MCF 10A (cell line): ENCODE results near the gene JAK2. TPM values are rescaled to one million over a fixed set of nuclear protein-coding genes. Genes with fewer than 3 reads are reported as not detected.

Experiments
- BruUV-seq: library from RNA; stranded (reverse); fragments of 400-500 nt; replicated peaks from 2 replicates; lab custom pipeline; 2021; lab: Mats Ljungman, UMichigan
- CTCF ChIA-PET: fragments of 300-600 bp; sonication (Branson Sonifier 250); formaldehyde crosslinking; extraction: SDS; loops from one replicate; lab custom pipeline; 2021; ENCODE audit warnings: antibody characterized with exemption, inconsistent platforms; lab: Yijun Ruan, JAX
- POLR2A ChIA-PET: fragments of 300-600, 350-650 bp; sonication (Branson Sonifier 250); formaldehyde crosslinking; extraction: SDS; loops from one replicate; lab custom pipeline; 2020; ENCODE audit warnings: antibody characterized with exemption, inconsistent platforms; lab: Yijun Ruan, JAX
- DNase-seq: peaks from one replicate; pipeline ENCODE4 v3.0.0-alpha.2; 2018; ENCODE audit not compliant: unreplicated experiment
- H3K27ac Mint-ChIP-seq: one replicate; pipeline ENCODE4 v1.8.0; 2022; ENCODE audit warnings: mild to moderate bottlenecking, low read depth, mixed read lengths; ENCODE audit not compliant: unreplicated experiment
- H3K27me3 Mint-ChIP-seq: one replicate; pipeline ENCODE4 v1.8.0; 2022; ENCODE audit warnings: mixed read lengths; ENCODE audit not compliant: insufficient read depth, unreplicated experiment
- H3K36me3 Mint-ChIP-seq: one replicate; pipeline ENCODE4 v1.8.0; 2022; ENCODE audit warnings: mild to moderate bottlenecking, moderate library complexity, mixed read lengths; ENCODE audit not compliant: insufficient read depth, unreplicated experiment
- H3K4me1 Mint-ChIP-seq: one replicate; pipeline ENCODE4 v1.8.0; 2022; ENCODE audit warnings: mixed read lengths; ENCODE audit not compliant: insufficient read depth, unreplicated experiment
- H3K4me3 Mint-ChIP-seq: one replicate; pipeline ENCODE4 v1.8.0; 2022; ENCODE audit warnings: mild to moderate bottlenecking, moderate library complexity, mixed read lengths; ENCODE audit not compliant: unreplicated experiment
- H3K9me3 Mint-ChIP-seq: one replicate; pipeline ENCODE4 v1.8.0; 2022; ENCODE audit warnings: mixed read lengths; ENCODE audit not compliant: unreplicated experiment
- intact Hi-C: fragments of 100-400 bp; cut with micrococcal nuclease; formaldehyde crosslinking; loops from 2 replicates; pipeline ENCODE4 v1.14.1; 2022
- total RNA-seq: library from RNA; stranded (reverse); gene quantifications from 2 replicates; pipeline ENCODE4 v1.2.3, GENCODE V29; 2022
- TF ChIP-seq, protein P1 (sequence below): fragments of 200-600 bp; IDR thresholded peaks from one replicate; pipeline ENCODE4 v1.8.0; 2022; ENCODE audit warnings: antibody characterized with exemption, mild to moderate bottlenecking; ENCODE audit not compliant: unreplicated experiment

Gene JAK2
- total RNA-seq, 1 experiment from 2014 or later: 4.3 TPM

DNA sequence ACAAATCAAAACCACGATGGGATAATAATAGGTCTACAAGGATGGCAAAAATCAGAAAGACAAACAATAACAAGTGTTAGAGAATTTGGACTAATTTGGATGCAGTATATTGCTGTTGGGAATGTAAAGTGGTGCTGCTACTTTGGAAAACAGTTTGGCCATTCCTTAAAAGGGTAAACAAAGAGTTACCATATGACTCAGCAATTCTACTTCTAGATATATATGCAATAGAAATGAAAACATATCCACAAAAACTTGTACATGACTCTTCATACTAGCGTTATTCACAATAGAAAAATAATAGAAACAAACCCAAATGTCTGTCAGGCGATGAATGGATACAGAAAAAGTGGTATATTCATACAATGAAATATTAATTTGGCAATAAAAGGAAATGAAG, 58.3 kb downstream of the JAK2 start:
- no TSS peak for BruUV-seq
- Mint-ChIP-seq H3K4me1 (no peaks in the 10 kb centered on the region), H3K36me3 (no peaks in the 10 kb centered on the region), H3K27ac (no peak overlapping the region), H3K9me3 (no peaks in the 10 kb centered on the region), H3K27me3 (no peaks in the 10 kb centered on the region), H3K4me3 (no peak overlapping the region)
- DNase-seq: peak; percentile 11
- ChIA-PET CTCF (no interaction called here), POLR2A (no interaction called here)
- intact Hi-C loops: no loop called here
- TF ChIP-seq, protein P1, sequence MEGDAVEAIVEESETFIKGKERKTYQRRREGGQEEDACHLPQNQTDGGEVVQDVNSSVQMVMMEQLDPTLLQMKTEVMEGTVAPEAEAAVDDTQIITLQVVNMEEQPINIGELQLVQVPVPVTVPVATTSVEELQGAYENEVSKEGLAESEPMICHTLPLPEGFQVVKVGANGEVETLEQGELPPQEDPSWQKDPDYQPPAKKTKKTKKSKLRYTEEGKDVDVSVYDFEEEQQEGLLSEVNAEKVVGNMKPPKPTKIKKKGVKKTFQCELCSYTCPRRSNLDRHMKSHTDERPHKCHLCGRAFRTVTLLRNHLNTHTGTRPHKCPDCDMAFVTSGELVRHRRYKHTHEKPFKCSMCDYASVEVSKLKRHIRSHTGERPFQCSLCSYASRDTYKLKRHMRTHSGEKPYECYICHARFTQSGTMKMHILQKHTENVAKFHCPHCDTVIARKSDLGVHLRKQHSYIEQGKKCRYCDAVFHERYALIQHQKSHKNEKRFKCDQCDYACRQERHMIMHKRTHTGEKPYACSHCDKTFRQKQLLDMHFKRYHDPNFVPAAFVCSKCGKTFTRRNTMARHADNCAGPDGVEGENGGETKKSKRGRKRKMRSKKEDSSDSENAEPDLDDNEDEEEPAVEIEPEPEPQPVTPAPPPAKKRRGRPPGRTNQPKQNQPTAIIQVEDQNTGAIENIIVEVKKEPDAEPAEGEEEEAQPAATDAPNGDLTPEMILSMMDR: no peak

GRCh38 chr9:5044160-5044559, 59.1 kb downstream of the JAK2 start:
- intact Hi-C loops: no loop called here
- Mint-ChIP-seq H3K4me1 (no peaks in the 10 kb centered on the region), H3K9me3 (no peaks in the 10 kb centered on the region), H3K4me3 (no peak overlapping the region), H3K27ac (no peak overlapping the region), H3K27me3 (no peaks in the 10 kb centered on the region), H3K36me3 (no peaks in the 10 kb centered on the region)
- ChIA-PET CTCF (no interaction called here), POLR2A (interaction anchor here (0.6 kb wide), 1 partner anchor 15 kb away, joined by 3 read pairs; no protein-coding TSS in a partner anchor)
- TF ChIP-seq, protein P1: no peak
- no TSS peak for BruUV-seq
- DNase-seq: no peak

DNA sequence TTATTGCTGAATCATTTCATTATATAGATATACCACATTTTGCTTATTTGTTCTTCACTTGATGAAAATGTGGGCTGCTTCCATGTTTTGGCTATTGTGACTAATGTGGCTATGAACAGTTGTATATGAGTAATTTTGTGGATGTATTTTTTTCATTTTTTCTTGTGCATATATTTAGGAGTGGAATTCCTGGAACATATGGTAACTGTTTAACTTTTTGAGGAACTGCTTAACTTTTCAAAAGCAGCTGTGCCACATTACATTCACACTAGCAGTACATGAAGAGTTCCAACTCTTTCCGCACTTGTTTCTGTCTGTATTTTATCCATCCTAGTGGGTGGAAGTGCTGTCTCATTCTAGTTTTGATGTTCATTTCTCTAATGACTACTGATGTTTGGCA, 67.8 kb downstream of the JAK2 start:
- TF ChIP-seq, protein P1: no peak
- CTCF ChIA-PET: no interaction called here
- intact Hi-C loops: no loop called here
- no TSS peak for BruUV-seq
- no peaks in the 10 kb centered on the region for H3K9me3 Mint-ChIP-seq
- H3K4me3 Mint-ChIP-seq: no peak overlapping the region
- H3K27ac Mint-ChIP-seq: no peak overlapping the region
- DNase-seq: no peak
- H3K36me3 Mint-ChIP-seq: no peaks in the 10 kb centered on the region
- POLR2A ChIA-PET: no interaction called here
- H3K4me1 Mint-ChIP-seq: no peaks in the 10 kb centered on the region
- no peaks in the 10 kb centered on the region for H3K27me3 Mint-ChIP-seq

DNA sequence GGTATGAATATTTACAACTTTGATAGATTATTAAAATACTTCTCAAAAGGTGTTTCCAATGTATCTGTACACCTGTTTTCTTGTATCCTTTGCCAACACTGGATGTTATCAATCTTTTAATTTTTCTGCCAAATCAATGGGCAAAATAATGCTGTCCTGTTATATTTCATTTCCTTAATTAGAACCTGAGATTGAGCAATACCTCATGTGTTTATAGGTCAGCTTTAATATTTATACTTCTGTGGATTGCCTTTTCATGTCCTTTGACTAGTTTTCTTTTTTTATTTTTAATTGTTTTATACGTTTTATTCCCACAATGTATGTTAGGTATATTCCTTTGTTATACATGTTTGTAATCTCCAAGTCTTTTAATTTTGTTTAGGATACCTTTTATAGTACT, 77.6 kb downstream of the JAK2 start:
- H3K27me3 Mint-ChIP-seq: no peaks in the 10 kb centered on the region
- intact Hi-C loops: no loop called here
- ChIA-PET CTCF (interaction anchor here (0.8 kb wide), 1 partner anchor 13 kb away, joined by 3 read pairs; no protein-coding TSS in a partner anchor), POLR2A (no interaction called here)
- no TSS peak for BruUV-seq
- DNase-seq: no peak
- no peaks in the 10 kb centered on the region for H3K4me1 Mint-ChIP-seq
- no peak overlapping the region for H3K27ac Mint-ChIP-seq
- no peaks in the 10 kb centered on the region for H3K36me3 Mint-ChIP-seq
- H3K4me3 Mint-ChIP-seq: no peak overlapping the region
- TF ChIP-seq, protein P1: no peak
- no peaks in the 10 kb centered on the region for H3K9me3 Mint-ChIP-seq
